GM10266 (cell line): ENCODE results near the gene VPS13C.

Source experiments
- DNase-seq: peaks from one replicate; pipeline ENCODE4 v3.0.0; 2012; ENCODE audit errors: extremely low spot score
- CTCF ChIP-seq: IDR thresholded peaks from 2 replicates; pipeline ENCODE4 v1.5.1; 2012; ENCODE audit warnings: mild to moderate bottlenecking, low read depth; ENCODE audit not compliant: control insufficient read depth, insufficient read depth; ENCODE audit errors: missing control alignments

VPS13C gene

GRCh38 chr15:62088353-62088693, 28.1 kb upstream of the VPS13C start:
- DNase-seq: no peak
- no peak for TF ChIP-seq CTCF

GRCh38 chr15:62087671-62088352, 27.6 kb upstream of the VPS13C start:
- TF ChIP-seq CTCF: no peak
- DNase-seq: no peak

GRCh38 chr15:62085740-62086139, 25.5 kb upstream of the VPS13C start:
- TF ChIP-seq CTCF: no peak
- DNase-seq: no peak

- no peak for TF ChIP-seq CTCF
- DNase-seq: no peak
These were observed 23.2 kb upstream of the VPS13C start for GRCh38 chr15:62083194-62084154.

- DNase-seq: no peak
- no peak for TF ChIP-seq CTCF
These were observed 19.3 kb upstream of the VPS13C start for GRCh38 chr15:62079594-62079993.

- no peak for DNase-seq
- TF ChIP-seq CTCF: no peak
These were observed 15.5 kb upstream of the VPS13C start for GRCh38 chr15:62075595-62076277.
